ENCODE data around the gene OXSM.

Gene OXSM

GRCh38 chr3:25789596-25790556 is at the start of gene OXSM:
TSS of gene OXSM (plus strand) at chr3:25790090. CDS start at chr3:25791021, 931 bp downstream.
- no peaks in the 10 kb centered on the region for H3K27me3 Mint-ChIP-seq
- H3K4me1 Mint-ChIP-seq = peaks cover 25% of the 10 kb centered on the region
- no peaks in the 10 kb centered on the region for H3K9me3 Mint-ChIP-seq
- H3K27ac Mint-ChIP-seq = peak within 1 kb of the TSS; percentile 94
- peak within 1 kb of the TSS; percentile 85 for H3K4me3 Mint-ChIP-seq
- H3K36me3 Mint-ChIP-seq = peaks cover 5% of the 10 kb centered on the region
- peak; percentile 98 for ATAC-seq

- Mint-ChIP-seq H3K4me1 (no peaks in the 10 kb centered on the region), H3K9me3 (peaks cover 3% of the 10 kb centered on the region), H3K36me3 (peaks cover 73% of the 10 kb centered on the region), H3K27me3 (no peaks in the 10 kb centered on the region), H3K4me3 (no peak overlapping the region), H3K27ac (no peak overlapping the region)
- no peak for ATAC-seq
Measured at GRCh38 chr3:25744470-25744869, 45.4 kb upstream of the OXSM start.

GRCh38 chr3:25747033-25747432 is 42.9 kb upstream of the OXSM start:
- peaks cover 3% of the 10 kb centered on the region for H3K9me3 Mint-ChIP-seq
- H3K4me1 Mint-ChIP-seq = no peaks in the 10 kb centered on the region
- ATAC-seq = no peak
- peaks cover 84% of the 10 kb centered on the region for H3K36me3 Mint-ChIP-seq
- H3K27me3 Mint-ChIP-seq = no peaks in the 10 kb centered on the region
- no peak overlapping the region for H3K27ac Mint-ChIP-seq
- no peak overlapping the region for H3K4me3 Mint-ChIP-seq

DNA sequence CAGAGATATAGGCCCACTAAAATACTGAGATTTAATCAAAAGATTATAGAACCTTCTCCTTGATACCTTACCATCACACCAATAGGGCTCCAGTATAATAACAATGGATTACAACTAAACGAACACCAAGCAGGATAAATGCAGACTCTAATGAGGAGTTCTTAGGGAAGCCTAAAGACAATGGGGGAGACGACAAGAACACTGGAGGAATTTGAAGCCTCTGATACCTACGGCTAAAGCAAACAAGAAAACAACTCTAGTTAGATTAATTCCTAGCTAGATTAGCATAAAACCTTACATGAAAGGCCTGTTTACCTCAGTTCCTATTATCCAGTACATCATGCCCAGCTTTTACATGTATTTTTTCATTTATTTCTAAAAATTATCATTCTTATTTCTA is 41.7 kb upstream of the OXSM start:
- H3K27ac Mint-ChIP-seq = no peak overlapping the region
- no peaks in the 10 kb centered on the region for H3K4me1 Mint-ChIP-seq
- no peaks in the 10 kb centered on the region for H3K27me3 Mint-ChIP-seq
- ATAC-seq = no peak
- peaks cover 83% of the 10 kb centered on the region for H3K36me3 Mint-ChIP-seq
- peaks cover 3% of the 10 kb centered on the region for H3K9me3 Mint-ChIP-seq
- no peak overlapping the region for H3K4me3 Mint-ChIP-seq

- Mint-ChIP-seq H3K27ac (no peak overlapping the region), H3K27me3 (no peaks in the 10 kb centered on the region), H3K4me1 (peaks cover 5% of the 10 kb centered on the region), H3K4me3 (no peak overlapping the region), H3K9me3 (peaks cover 3% of the 10 kb centered on the region), H3K36me3 (peaks cover 84% of the 10 kb centered on the region)
- no peak for ATAC-seq
Measured at GRCh38 chr3:25749031-25749581, 40.8 kb upstream of the OXSM start.

DNA sequence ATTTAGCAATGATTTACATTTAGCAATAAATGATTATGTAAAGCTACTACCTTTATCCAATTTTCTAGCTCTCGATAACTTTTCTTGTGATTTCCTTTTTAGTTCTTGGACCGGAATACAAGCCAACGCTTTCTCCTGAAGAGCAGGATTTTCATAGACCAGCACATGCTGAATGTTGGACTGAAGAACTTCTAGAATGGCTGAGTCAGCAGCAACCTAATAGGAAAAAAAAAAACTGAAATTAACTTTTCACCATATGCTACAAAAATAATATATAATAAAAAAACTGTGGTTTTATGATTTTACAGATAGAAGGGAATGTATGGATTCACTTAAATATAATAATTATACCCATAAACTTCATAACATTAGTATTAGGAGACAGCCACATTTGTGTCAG is 38.8 kb upstream of the OXSM start:
- ATAC-seq = no peak
- Mint-ChIP-seq H3K27me3 (no peaks in the 10 kb centered on the region), H3K4me1 (peaks cover 11% of the 10 kb centered on the region), H3K4me3 (no peak overlapping the region), H3K27ac (no peak overlapping the region), H3K9me3 (no peaks in the 10 kb centered on the region), H3K36me3 (peaks cover 78% of the 10 kb centered on the region)

GRCh38 chr3:25751725-25752124 is 38.2 kb upstream of the OXSM start:
- no peak for ATAC-seq
- Mint-ChIP-seq H3K4me3 (no peak overlapping the region), H3K27ac (no peak overlapping the region), H3K27me3 (no peaks in the 10 kb centered on the region), H3K4me1 (peaks cover 18% of the 10 kb centered on the region), H3K36me3 (peaks cover 79% of the 10 kb centered on the region), H3K9me3 (no peaks in the 10 kb centered on the region)

DNA sequence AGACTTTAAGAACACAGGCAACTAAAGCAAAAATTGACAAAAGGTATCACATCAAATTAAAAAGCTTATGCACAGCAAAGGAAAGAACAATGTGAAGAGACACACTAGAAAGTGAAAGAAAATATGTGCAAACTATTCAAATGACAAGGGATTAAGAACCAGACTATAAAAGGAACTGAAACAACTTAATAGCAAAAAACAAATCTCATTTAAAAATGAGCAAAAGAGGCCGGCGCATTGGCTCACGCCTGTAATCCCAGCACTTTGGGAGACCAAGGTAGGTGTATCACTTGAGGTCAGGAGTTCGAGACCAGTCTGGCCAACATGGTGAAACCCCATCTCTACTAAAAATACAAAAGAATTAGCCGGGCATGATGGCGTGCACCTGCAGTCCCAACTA is 21.0 kb upstream of the OXSM start:
- ATAC-seq = peak; percentile 91
- Mint-ChIP-seq H3K27me3 (no peaks in the 10 kb centered on the region), H3K9me3 (peaks cover 10% of the 10 kb centered on the region), H3K4me3 (peak overlapping the region; percentile 79), H3K27ac (peak overlapping the region; percentile 80), H3K36me3 (peaks cover 41% of the 10 kb centered on the region), H3K4me1 (peaks cover 44% of the 10 kb centered on the region)

DNA sequence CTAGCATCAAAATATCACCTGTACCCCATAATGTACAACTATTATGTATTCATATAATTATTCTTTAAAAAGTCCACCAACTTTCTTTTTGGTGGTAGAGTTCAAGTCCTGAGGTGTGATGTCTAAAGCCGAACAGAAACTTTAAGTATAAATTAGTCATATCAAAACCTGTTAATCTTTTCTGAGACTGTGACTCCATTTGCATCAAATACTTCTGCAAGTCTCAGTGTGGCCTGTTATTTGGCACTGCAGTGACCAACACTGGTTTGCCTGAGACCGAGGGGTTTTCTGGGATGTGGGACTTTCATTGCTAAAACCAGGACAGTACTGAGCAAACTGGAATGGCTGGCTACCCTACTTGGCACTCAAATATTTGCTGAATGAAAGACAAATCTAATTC is 14.0 kb upstream of the OXSM start:
- Mint-ChIP-seq H3K36me3 (peaks cover 73% of the 10 kb centered on the region), H3K27me3 (no peaks in the 10 kb centered on the region), H3K9me3 (peaks cover 8% of the 10 kb centered on the region), H3K27ac (no peak overlapping the region), H3K4me1 (peaks cover 52% of the 10 kb centered on the region), H3K4me3 (no peak overlapping the region)
- no peak for ATAC-seq

DNA sequence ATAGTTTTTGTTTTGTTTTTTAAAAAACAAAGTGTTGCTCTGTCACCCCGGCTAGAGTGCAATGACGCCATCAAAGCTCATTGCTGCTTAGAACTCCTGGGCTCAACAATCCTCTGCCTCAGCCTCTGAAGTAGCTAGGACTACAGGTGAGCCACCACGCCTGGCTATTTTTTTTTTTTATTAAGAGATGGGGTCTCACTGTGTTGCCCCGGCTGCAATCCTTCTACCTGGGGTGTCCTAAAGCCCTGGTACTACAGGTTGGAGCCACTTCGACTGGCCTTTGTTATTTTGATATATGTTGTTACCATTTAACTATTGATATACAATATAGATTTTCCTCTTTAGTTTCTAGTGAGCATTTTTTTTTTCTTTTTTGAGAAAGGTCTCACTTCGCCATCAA is 9.3 kb upstream of the OXSM start:
- peak overlapping the region; percentile 83 for H3K4me3 Mint-ChIP-seq

GRCh38 chr3:25781145-25781757 is 8.6 kb upstream of the OXSM start:
- H3K9me3 Mint-ChIP-seq = no peaks in the 10 kb centered on the region
- H3K4me1 Mint-ChIP-seq = peaks cover 46% of the 10 kb centered on the region
- H3K4me3 Mint-ChIP-seq = peak overlapping the region; percentile 83
- no peak for ATAC-seq
- H3K27me3 Mint-ChIP-seq = no peaks in the 10 kb centered on the region
- H3K27ac Mint-ChIP-seq = peak overlapping the region; percentile 94
- H3K36me3 Mint-ChIP-seq = peaks cover 21% of the 10 kb centered on the region

More for the DNA sequence above, 9.3 kb upstream of the OXSM start:
- no peaks in the 10 kb centered on the region for H3K27me3 Mint-ChIP-seq
- peaks cover 26% of the 10 kb centered on the region for H3K36me3 Mint-ChIP-seq
- no peak for ATAC-seq
- H3K9me3 Mint-ChIP-seq = no peaks in the 10 kb centered on the region
- H3K27ac Mint-ChIP-seq = peak overlapping the region; percentile 94
- peaks cover 46% of the 10 kb centered on the region for H3K4me1 Mint-ChIP-seq

GRCh38 chr3:25781758-25782594 is 7.9 kb upstream of the OXSM start:
- H3K4me1 Mint-ChIP-seq = peaks cover 39% of the 10 kb centered on the region
- H3K36me3 Mint-ChIP-seq = peaks cover 14% of the 10 kb centered on the region
- peak overlapping the region; percentile 83 for H3K4me3 Mint-ChIP-seq
- H3K9me3 Mint-ChIP-seq = no peaks in the 10 kb centered on the region
- no peaks in the 10 kb centered on the region for H3K27me3 Mint-ChIP-seq
- H3K27ac Mint-ChIP-seq = peak overlapping the region; percentile 94
- peak; percentile 80 for ATAC-seq

DNA sequence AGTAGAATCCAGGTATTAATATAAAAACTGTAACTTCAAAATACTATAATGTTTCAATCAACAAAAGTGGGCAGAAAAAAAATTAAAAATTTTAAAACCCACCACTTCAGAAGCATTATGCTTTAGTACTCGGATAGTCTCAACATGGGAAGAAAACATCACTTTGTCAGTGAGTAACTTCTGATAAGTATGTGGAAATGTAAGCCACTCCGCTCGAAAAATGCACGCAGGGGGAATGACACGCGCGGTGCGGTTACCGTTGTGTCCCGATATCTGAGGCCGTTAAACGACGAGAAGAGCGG is 7.3 kb upstream of the OXSM start:
- peaks cover 8% of the 10 kb centered on the region for H3K36me3 Mint-ChIP-seq
- ATAC-seq = no peak
- H3K27me3 Mint-ChIP-seq = no peaks in the 10 kb centered on the region
- H3K4me1 Mint-ChIP-seq = peaks cover 36% of the 10 kb centered on the region
- peak overlapping the region; percentile 94 for H3K27ac Mint-ChIP-seq
- peak overlapping the region; percentile 83 for H3K4me3 Mint-ChIP-seq
- H3K9me3 Mint-ChIP-seq = no peaks in the 10 kb centered on the region

DNA sequence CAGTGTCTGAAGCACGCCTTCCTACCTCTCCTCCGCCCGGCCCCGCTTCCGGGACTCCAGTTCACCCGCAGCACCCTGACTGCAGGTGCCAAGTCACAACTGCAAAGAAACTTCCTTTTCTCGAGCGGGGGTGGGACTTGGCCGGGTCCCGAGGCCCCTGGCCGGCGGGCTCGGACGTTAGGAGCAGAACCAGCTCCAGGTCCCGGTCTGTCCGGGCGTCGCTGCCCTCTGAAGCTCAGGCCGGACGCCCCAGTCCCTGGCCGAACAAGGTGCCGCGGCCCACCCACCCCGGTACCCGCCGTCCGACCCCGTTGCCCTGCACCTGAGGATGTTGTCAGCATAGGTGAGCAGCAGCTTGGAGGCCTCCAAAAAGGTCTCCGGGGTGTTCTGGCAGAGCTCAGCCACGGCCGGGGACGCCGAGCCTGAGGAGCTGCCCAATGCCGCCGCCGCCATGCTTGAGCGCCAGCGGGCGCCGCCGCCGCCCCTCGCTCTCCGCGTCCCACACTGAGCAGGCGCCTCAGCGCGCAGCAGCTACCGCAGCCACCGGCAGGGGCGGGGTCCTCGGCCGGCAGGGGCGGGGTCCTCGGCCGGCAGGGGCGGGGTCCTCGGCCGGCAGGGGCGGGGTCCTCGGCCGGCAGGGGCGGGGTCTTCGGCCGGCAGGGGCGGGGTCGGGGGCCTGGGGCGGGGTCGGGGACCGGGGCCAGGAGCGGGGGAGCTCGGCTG is 6.8 kb upstream of the OXSM start, which contains the start of gene NGLY1:
Gene NGLY1 (minus strand): TSS at position 506 of the 723 bp plus-strand sequence. CDS start 53 bp downstream, at position 453.
- peaks cover 33% of the 10 kb centered on the region for H3K4me1 Mint-ChIP-seq
- peak within 1 kb of the TSS; percentile 84 for H3K4me3 Mint-ChIP-seq
- ATAC-seq = peak; percentile 91
- peak within 1 kb of the TSS; percentile 94 for H3K27ac Mint-ChIP-seq
- no peaks in the 10 kb centered on the region for H3K9me3 Mint-ChIP-seq
- no peaks in the 10 kb centered on the region for H3K27me3 Mint-ChIP-seq
- H3K36me3 Mint-ChIP-seq = peaks cover 3% of the 10 kb centered on the region
